Nephron (organoid): ENCODE data around the gene RB1.

Experiments
- H3K27ac Mint-ChIP-seq, 3 experiments: 2 replicates each; pipeline ENCODE4 v1.8.0; 2020; ENCODE audit warnings: mixed read lengths in 3 of 3, mild to moderate bottlenecking in 2 of 3, moderate library complexity in 1 of 3
- H3K27me3 Mint-ChIP-seq: 2 replicates; pipeline ENCODE4 v1.8.0; 2021; ENCODE audit warnings: low read depth, mild to moderate bottlenecking, moderate library complexity, mixed read lengths
- H3K36me3 Mint-ChIP-seq: 2 replicates; pipeline ENCODE4 v1.8.0; 2020; ENCODE audit warnings: low read depth, mixed read lengths
- H3K4me1 Mint-ChIP-seq: 2 replicates; pipeline ENCODE4 v1.8.0; 2020; ENCODE audit warnings: mixed read lengths
- H3K4me3 Mint-ChIP-seq, 3 experiments: 2 replicates each; pipeline ENCODE4 v1.8.0; 2020; ENCODE audit warnings: mild to moderate bottlenecking in 3 of 3, mixed read lengths in 3 of 3, moderate library complexity in 2 of 3
- H3K9me3 Mint-ChIP-seq: 2 replicates; pipeline ENCODE4 v1.8.0; 2020; ENCODE audit warnings: mixed read lengths
- CTCF ChIP-seq, 3 experiments: fragments of 200-600 bp; sonication (generic); IDR thresholded peaks; one replicate each; pipeline ENCODE4 v1.5.0; 2021; ENCODE audit warnings: antibody characterized with exemption in 3 of 3; ENCODE audit not compliant: unreplicated experiment in 3 of 3

The RB1 gene

GRCh38 chr13:48493851-48494250, 190.3 kb downstream of the RB1 start:
- TF ChIP-seq CTCF (IDR thresholded peaks at IDR 0.05; ENCODE audit: unreplicated experiment in 3 of 3): no peak

GRCh38 chr13:48494874-48495273, 191.3 kb downstream of the RB1 start:
- TF ChIP-seq CTCF (IDR thresholded peaks at IDR 0.05; ENCODE audit: unreplicated experiment in 3 of 3): no peak
- H3K4me1 Mint-ChIP-seq: no peaks in the 10 kb centered on the region
- H3K36me3 Mint-ChIP-seq: peaks cover 27% of the 10 kb centered on the region
- H3K4me3 Mint-ChIP-seq: no peak overlapping the region
- no peaks in the 10 kb centered on the region for H3K27me3 Mint-ChIP-seq
- H3K27ac Mint-ChIP-seq: no peak overlapping the region
- no peaks in the 10 kb centered on the region for H3K9me3 Mint-ChIP-seq

More at GRCh38 chr13:48493851-48494250, 190.3 kb downstream of the RB1 start:
- H3K27ac Mint-ChIP-seq: no peak overlapping the region
- no peaks in the 10 kb centered on the region for H3K27me3 Mint-ChIP-seq
- H3K4me3 Mint-ChIP-seq: no peak overlapping the region
- peaks cover 25% of the 10 kb centered on the region for H3K36me3 Mint-ChIP-seq
- H3K9me3 Mint-ChIP-seq: no peaks in the 10 kb centered on the region
- H3K4me1 Mint-ChIP-seq: no peaks in the 10 kb centered on the region

- no peaks in the 10 kb centered on the region for H3K4me1 Mint-ChIP-seq
- no peak overlapping the region for H3K4me3 Mint-ChIP-seq
- no peaks in the 10 kb centered on the region for H3K9me3 Mint-ChIP-seq
- peaks cover 37% of the 10 kb centered on the region for H3K36me3 Mint-ChIP-seq
- no peaks in the 10 kb centered on the region for H3K27me3 Mint-ChIP-seq
- no peak overlapping the region for H3K27ac Mint-ChIP-seq
- no peak for TF ChIP-seq CTCF (IDR thresholded peaks at IDR 0.05; ENCODE audit: unreplicated experiment in 3 of 3)
Observed at GRCh38 chr13:48496271-48497161, 193.0 kb downstream of the RB1 start.

GRCh38 chr13:48497669-48498068, 194.1 kb downstream of the RB1 start:
- no peak for TF ChIP-seq CTCF (IDR thresholded peaks at IDR 0.05; ENCODE audit: unreplicated experiment in 3 of 3)
- H3K9me3 Mint-ChIP-seq: no peaks in the 10 kb centered on the region
- no peaks in the 10 kb centered on the region for H3K4me1 Mint-ChIP-seq
- H3K27me3 Mint-ChIP-seq: no peaks in the 10 kb centered on the region
- no peak overlapping the region for H3K4me3 Mint-ChIP-seq
- peaks cover 40% of the 10 kb centered on the region for H3K36me3 Mint-ChIP-seq
- no peak overlapping the region for H3K27ac Mint-ChIP-seq

GRCh38 chr13:48500652-48501197, 197.2 kb downstream of the RB1 start:
- no peaks in the 10 kb centered on the region for H3K27me3 Mint-ChIP-seq
- TF ChIP-seq CTCF (IDR thresholded peaks at IDR 0.05; ENCODE audit: unreplicated experiment in 3 of 3): no peak
- H3K4me3 Mint-ChIP-seq: no peak overlapping the region
- no peaks in the 10 kb centered on the region for H3K4me1 Mint-ChIP-seq
- H3K9me3 Mint-ChIP-seq: no peaks in the 10 kb centered on the region
- H3K27ac Mint-ChIP-seq: no peak overlapping the region
- peaks cover 63% of the 10 kb centered on the region for H3K36me3 Mint-ChIP-seq
